BJ (cell line): ENCODE measurements around the gene SBF2. TPM values are rescaled to one million over a fixed set of nuclear protein-coding genes. Genes with fewer than 3 reads are reported as not detected.

Source experiments
- CTCF ChIA-PET: fragments of 350-600 bp; formaldehyde crosslinking; extraction: SDS; loops from one replicate; lab custom pipeline; 2021; ENCODE audit warnings: antibody characterized with exemption, inconsistent platforms; lab: Yijun Ruan, JAX
- POLR2A ChIA-PET: fragments of 300-600 bp; sonication (Branson Sonifier 250); formaldehyde crosslinking; extraction: SDS; loops from one replicate; lab custom pipeline; 2021; ENCODE audit warnings: antibody characterized with exemption; lab: Charles Lee
- DNase-seq: peaks from one replicate; pipeline ENCODE4 v3.0.0-alpha.2; 2011; ENCODE audit warnings: low read depth
- H3K27me3 ChIP-seq: 2 replicates; pipeline ENCODE4 v1.6.0; 2011; ENCODE audit warnings: low read length; ENCODE audit not compliant: control insufficient read depth, insufficient read depth
- H3K36me3 ChIP-seq: 2 replicates; pipeline ENCODE4 v1.5.1; 2011; ENCODE audit warnings: low read length; ENCODE audit not compliant: control insufficient read depth, insufficient read depth
- H3K4me3 ChIP-seq: 2 replicates; pipeline ENCODE4 v1.5.1; 2011; ENCODE audit warnings: low read depth, mild to moderate bottlenecking, control low read depth, low read length
- CTCF ChIP-seq: IDR thresholded peaks from 2 replicates; pipeline ENCODE4 v1.5.1; 2011; ENCODE audit warnings: low read depth, mild to moderate bottlenecking, control low read depth, inconsistent platforms, low read length, moderate library complexity; ENCODE audit not compliant: insufficient read depth
- polyA plus RNA-seq: library from polyadenylated mRNA; depleted of rRNA; stranded (reverse); fragments of >200 nt; gene quantifications from 2 replicates; pipeline ENCODE4 v1.2.3, GENCODE V29; 2011

The SBF2 gene
- polyA plus RNA-seq, 1 experiment: 33.8 TPM

- Histone ChIP-seq H3K27me3 (no peaks in the 10 kb centered on the region), H3K36me3 (no peaks in the 10 kb centered on the region), H3K4me3 (no peak overlapping the region)
- no peak for DNase-seq
- ChIA-PET POLR2A (interaction anchor here (0.7 kb wide), 1 partner anchor 140 kb away, joined by 3 read pairs; no protein-coding TSS in a partner anchor), CTCF (interaction anchor here (0.6 kb wide), 1 partner anchor 421 kb away, joined by 3 read pairs; no protein-coding TSS in a partner anchor)
- no peak for TF ChIP-seq CTCF
These were observed 394.3 kb downstream of the SBF2 start for GRCh38 chr11:9899676-9900075.

GRCh38 chr11:9896902-9897301 is 397.1 kb downstream of the SBF2 start:
- TF ChIP-seq CTCF: no peak
- DNase-seq: no peak
- H3K4me3 ChIP-seq: no peak overlapping the region
- H3K27me3 ChIP-seq: no peaks in the 10 kb centered on the region
- CTCF ChIA-PET: interaction anchor here (0.6 to 1.8 kb wide), 2 partner anchors 21 to 139 kb away, joined by 3 to 5 read pairs; no protein-coding TSS in a partner anchor
- POLR2A ChIA-PET: no interaction called here
- H3K36me3 ChIP-seq: no peaks in the 10 kb centered on the region

GRCh38 chr11:9895006-9895405 is 399.0 kb downstream of the SBF2 start:
- DNase-seq: no peak
- POLR2A ChIA-PET: no interaction called here
- no peak for TF ChIP-seq CTCF
- Histone ChIP-seq H3K27me3 (no peaks in the 10 kb centered on the region), H3K4me3 (no peak overlapping the region), H3K36me3 (no peaks in the 10 kb centered on the region)
- CTCF ChIA-PET: interaction anchor here (1.1 kb wide), 1 partner anchor 88 kb away, joined by 3 read pairs; no protein-coding TSS in a partner anchor

GRCh38 chr11:9893474-9893873 is 400.5 kb downstream of the SBF2 start:
- DNase-seq: no peak
- H3K27me3 ChIP-seq: no peaks in the 10 kb centered on the region
- CTCF ChIA-PET: interaction anchor here (0.7 to 1.6 kb wide), 3 partner anchors 10 to 25 kb away, joined by 4 to 6 read pairs (median 5); no protein-coding TSS in a partner anchor
- no peak overlapping the region for H3K4me3 ChIP-seq
- POLR2A ChIA-PET: interaction anchor here (0.6 kb wide), 1 partner anchor 412 kb away, joined by 16 read pairs; the partner anchor contains the start of gene ADM
- no peak for TF ChIP-seq CTCF
- no peaks in the 10 kb centered on the region for H3K36me3 ChIP-seq

GRCh38 chr11:9888938-9889337 is 405.1 kb downstream of the SBF2 start:
- no peak overlapping the region for H3K4me3 ChIP-seq
- DNase-seq: no peak
- POLR2A ChIA-PET: no interaction called here
- H3K36me3 ChIP-seq: no peaks in the 10 kb centered on the region
- TF ChIP-seq CTCF: no peak
- CTCF ChIA-PET: interaction anchor here (0.5 kb wide), 1 partner anchor 12 kb away, joined by 3 read pairs; no protein-coding TSS in a partner anchor
- no peaks in the 10 kb centered on the region for H3K27me3 ChIP-seq
